IMR-90 (cell line): ENCODE data around the gene AMT.

Experiments
- POLR2A ChIP-seq: IDR thresholded peaks from 2 replicates; pipeline ENCODE4 v1.6.1; 2012; ENCODE audit warnings: mild to moderate bottlenecking, low read depth, low read length
- USF2 ChIP-seq: fragments of 150-350 bp; IDR thresholded peaks from 2 replicates; pipeline ENCODE4 v1.6.1; 2017; ENCODE audit warnings: mild to moderate bottlenecking, antibody characterized with exemption, low read length, low read depth
- TF ChIP-seq, protein P1 (sequence below): conservative IDR thresholded peaks from 2 replicates; pipeline ENCODE4 v1.5.1; 2012; ENCODE audit warnings: mild to moderate bottlenecking, low read depth, low read length, improper control_type of control experiment

GRCh38 chr3:49406571-49407565 lies 15.4 kb downstream of the AMT start:
- TF ChIP-seq, protein P1, sequence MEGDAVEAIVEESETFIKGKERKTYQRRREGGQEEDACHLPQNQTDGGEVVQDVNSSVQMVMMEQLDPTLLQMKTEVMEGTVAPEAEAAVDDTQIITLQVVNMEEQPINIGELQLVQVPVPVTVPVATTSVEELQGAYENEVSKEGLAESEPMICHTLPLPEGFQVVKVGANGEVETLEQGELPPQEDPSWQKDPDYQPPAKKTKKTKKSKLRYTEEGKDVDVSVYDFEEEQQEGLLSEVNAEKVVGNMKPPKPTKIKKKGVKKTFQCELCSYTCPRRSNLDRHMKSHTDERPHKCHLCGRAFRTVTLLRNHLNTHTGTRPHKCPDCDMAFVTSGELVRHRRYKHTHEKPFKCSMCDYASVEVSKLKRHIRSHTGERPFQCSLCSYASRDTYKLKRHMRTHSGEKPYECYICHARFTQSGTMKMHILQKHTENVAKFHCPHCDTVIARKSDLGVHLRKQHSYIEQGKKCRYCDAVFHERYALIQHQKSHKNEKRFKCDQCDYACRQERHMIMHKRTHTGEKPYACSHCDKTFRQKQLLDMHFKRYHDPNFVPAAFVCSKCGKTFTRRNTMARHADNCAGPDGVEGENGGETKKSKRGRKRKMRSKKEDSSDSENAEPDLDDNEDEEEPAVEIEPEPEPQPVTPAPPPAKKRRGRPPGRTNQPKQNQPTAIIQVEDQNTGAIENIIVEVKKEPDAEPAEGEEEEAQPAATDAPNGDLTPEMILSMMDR = no peak
- TF ChIP-seq USF2 = no peak
- TF ChIP-seq POLR2A = no peak
